OCI-M2 (cell line): ENCODE results near the gene UHRF1.
"Not testable (repeated sequence)": the region's sequence is repeated elsewhere in the genome, so short reads cannot be mapped to it uniquely, and the experiment has no call there.

Source experiments
- DNase-seq: peaks from one replicate; lab custom pipeline; 2025; ENCODE audit not compliant: unreplicated experiment; lab: John Stamatoyannopoulos, UW

UHRF1 gene

DNA sequence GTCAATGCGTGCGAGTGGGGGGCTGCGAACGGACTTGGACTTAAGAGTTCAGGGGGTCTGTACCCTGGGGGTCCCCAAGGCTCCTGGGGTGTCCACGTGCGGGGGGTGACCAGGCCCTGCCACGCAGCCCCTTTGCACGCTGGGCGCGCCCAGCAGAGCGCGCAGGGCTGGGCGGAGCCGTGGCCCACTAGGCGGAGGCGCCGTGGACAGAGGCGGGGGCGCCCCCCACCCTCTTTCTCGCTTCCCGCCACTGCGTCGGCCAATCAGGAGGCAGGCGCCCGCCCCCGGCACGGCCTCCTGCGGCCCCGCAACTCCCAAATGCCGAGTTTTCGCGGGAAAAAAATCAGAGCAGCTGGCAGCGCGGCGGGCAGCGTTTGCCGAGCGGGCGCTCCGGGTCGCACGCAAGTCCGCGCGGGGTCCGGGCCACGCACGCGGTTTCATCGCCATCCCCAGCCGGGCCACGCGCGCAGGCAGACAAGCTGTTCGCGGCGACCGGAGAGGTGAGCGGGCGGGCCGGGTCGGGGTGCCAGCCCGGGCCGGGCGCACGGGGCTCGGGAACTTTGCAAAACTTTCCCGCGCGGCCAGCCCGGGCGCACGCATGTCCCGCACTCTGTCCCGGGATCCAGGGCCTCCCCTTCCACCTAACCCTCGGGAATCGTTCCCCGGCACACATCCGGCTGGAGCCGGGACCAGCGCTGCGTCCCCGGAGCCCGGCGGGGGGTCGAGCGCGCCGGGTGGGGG, at the start of gene UHRF1:
TSS of gene UHRF1 (plus strand) at position 346 of the 741 bp plus-strand sequence. CDS start 1,385 bp downstream, outside the sequence.
- DNase-seq = no peak

GRCh38 chr19:4859697-4860096, 49.6 kb upstream of the UHRF1 start:
- DNase-seq = no peak

- no peak for DNase-seq
Observed at GRCh38 chr19:4861147-4861546, 48.2 kb upstream of the UHRF1 start.

GRCh38 chr19:4866595-4867424, 42.5 kb upstream of the UHRF1 start:
- no peak for DNase-seq

DNA sequence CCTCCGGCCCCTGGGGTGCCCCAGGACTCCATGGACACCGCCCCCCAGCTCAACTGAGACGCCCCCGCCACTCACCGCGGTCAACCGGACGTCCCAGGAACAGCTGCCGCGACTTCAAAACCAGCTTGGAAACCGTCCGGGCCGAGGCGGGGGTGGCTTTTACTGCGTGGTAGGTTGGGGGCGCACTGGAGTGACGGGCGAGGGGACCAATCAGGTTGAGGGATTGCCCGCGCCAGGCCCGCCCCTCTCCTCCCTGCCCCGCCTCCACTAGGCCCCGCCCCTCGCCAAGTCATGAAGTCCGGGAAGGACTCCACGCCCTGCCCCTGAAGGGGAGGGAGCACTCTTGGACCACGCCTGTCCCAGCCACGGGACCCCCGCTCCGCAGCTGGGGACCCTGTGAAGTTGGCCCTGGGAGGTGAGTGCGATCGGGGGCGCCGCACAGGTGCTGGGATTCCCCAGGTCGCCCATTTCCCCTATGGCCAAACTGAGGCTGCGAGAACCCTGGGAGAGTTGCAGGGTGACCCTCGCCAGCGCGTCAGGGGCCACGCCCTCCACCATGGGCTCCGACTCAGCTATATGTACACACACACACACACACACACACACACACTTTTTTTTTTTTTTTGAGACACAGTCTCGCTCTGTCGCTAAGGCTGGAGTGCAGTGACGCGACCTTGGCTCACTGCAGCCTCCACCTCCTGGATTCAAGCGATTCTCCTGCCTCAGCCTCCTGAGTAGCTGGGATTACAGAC, 41.6 kb upstream of the UHRF1 start, which contains the start of gene PLIN3:
TSS of gene PLIN3 (minus strand) at position 134 of the 752 bp plus-strand sequence. CDS start 6,273 bp downstream, outside the sequence.
- DNase-seq = peak; percentile 51

GRCh38 chr19:4868286-4868834, 40.9 kb upstream of the UHRF1 start:
- DNase-seq = no peak

GRCh38 chr19:4870025-4870700, 39.1 kb upstream of the UHRF1 start:
- DNase-seq = peak; percentile 13

DNA sequence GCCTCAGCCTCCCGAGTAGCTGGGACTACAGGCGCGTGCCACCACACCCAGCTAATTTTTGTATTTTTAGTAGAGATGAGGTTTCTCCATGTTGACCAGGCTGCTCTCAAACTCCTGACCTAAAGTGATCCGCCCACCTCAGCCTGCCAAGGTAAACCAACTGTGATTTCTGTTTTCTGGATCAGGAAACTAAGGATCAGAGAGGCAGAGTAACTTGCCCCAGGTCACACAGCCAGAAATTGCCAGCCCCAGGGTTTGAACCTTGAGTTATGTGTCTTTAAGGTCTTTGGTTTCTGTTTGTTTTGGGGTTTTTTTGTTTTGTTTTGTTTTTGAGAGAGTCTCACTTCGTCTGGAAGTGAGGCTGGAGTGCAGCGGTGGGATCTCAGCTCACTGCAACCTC, 37.6 kb upstream of the UHRF1 start:
- no peak for DNase-seq

DNA sequence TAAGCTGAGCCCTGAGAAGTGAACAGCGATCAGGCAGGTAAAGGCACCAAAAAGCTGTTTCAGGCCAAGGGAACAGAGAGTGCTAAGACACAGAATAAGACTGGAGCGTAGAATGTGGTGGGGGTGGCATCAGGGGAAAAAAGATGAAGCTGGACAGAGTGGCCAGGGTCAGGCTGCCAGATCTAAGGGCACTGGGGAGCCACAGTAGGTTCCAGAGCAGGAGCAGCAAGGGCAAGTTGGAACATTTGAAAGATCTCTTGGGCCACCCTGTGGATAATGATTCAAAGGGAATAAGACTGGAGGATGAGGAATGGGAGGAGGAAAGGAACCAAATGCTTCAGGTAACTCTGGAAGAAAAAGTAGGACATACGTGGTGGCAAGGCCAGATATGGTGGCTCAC, 35.4 kb upstream of the UHRF1 start:
- no peak for DNase-seq

- DNase-seq = no peak
Observed at GRCh38 chr19:4877753-4878490, 31.4 kb upstream of the UHRF1 start.

GRCh38 chr19:4878491-4878968, 30.8 kb upstream of the UHRF1 start:
- no peak for DNase-seq

DNA sequence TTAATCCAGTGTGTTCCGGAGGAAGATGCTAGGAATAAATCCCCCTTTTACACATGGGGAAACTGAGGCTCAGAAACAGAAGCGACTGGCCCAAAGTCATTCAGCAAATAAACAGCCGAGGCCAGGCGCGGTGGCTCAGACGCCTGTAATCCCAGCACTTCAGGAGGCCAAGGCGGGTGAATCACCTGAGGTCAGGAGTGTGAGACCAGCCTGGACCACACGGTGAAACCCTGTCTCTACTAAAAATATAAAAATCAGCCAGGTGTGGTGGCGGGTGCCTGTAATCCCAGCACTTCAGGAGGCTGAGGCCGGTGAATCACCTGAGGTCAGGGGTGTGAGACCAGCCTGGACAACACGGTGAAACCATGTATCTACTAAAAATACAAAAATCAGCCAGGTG, 30.3 kb upstream of the UHRF1 start:
- no peak for DNase-seq

DNA sequence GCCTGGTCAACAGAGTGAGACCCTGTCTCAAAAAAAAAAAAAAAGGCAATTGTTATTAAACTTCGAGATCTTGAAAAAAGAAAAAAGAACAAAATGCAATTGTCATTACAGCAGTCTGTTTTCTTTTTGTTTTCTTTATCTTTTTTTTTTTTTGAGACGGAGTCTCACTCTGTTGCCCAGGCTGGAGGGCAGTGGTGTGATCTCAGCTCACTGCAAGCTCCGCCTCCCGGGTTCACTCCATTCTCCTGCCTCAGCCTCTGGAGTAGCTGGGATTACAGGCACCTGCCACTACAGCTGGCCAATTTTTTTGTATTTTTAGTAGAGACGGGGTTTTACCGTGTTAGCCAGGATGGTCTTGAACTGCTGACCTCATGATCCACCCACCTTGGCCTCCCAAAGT, 26.4 kb upstream of the UHRF1 start:
- not testable (repeated sequence) for DNase-seq

DNA sequence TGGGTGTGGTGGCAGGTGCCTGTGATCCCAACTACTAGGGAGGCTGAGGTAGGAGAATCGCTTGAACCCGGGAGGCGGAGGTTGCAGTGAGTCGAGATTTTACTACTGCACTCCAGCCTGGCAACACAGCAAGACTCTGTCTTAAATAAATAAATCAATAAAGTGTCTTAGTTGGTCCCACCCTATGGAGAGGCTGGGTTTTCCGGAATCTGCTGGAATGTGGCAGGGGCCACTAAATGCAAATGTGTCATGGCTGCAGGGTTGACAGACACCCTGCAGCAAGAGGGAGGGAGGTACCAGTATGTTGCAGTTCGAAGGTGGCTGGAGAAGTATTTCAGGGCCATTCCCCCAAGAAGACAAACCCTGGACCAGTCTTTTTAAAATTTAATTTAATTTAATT, 24.3 kb upstream of the UHRF1 start:
- DNase-seq = not testable (repeated sequence)

- not testable (repeated sequence) for DNase-seq
Observed at GRCh38 chr19:4887803-4888202, 21.5 kb upstream of the UHRF1 start.

- DNase-seq = no peak
Observed at GRCh38 chr19:4889034-4889815, 20.1 kb upstream of the UHRF1 start.

- DNase-seq = no peak
Observed at GRCh38 chr19:4891066-4891465, 18.2 kb upstream of the UHRF1 start.

GRCh38 chr19:4892962-4893361, 16.3 kb upstream of the UHRF1 start:
- DNase-seq = not testable (repeated sequence)

DNA sequence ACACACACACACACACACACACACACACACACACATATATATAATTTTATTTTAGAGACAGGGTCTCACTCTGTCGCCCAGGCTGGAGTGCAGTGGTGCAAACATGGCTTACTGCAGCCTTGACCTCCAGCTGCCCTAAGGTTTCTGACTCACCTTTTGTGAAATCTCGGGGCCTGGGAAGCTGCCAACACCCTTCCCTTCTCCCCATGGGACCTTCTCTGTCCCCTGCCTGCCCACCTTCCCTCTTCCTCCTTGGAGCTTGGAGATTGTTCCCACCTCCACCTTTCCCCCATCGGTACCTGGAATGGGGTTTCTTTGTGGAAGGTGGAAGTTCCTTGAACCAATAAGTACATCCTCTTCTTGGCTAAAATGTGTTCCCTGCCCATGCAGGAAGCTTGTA, 12.9 kb upstream of the UHRF1 start:
- DNase-seq = no peak
